B cell (primary cell): ENCODE measurements around the gene STMN3. TPM values are rescaled to one million over a fixed set of nuclear protein-coding genes. Genes with fewer than 3 reads are reported as not detected.

Experiments
- ATAC-seq: fragments of 200-7000 bp; cut with Tn5 transposase; one replicate; pipeline ENCODE4 v1.10.0; 2021; ENCODE audit warnings: low read depth, mild to moderate bottlenecking, moderate number of reproducible peaks, moderate library complexity
- CTCF ChIA-PET: fragments of 350-600 bp; sonication (Branson Sonifier 250); formaldehyde crosslinking; loops from one replicate; lab custom pipeline; 2021; ENCODE audit warnings: antibody characterized with exemption, inconsistent platforms; lab: Charles Lee
- POLR2A ChIA-PET: fragments of 350-600 bp; sonication (Branson Sonifier 250); formaldehyde crosslinking; loops from one replicate; lab custom pipeline; 2021; ENCODE audit warnings: antibody characterized with exemption; lab: Charles Lee
- DNase-seq: peaks from one replicate; pipeline ENCODE4 v3.0.0; 2013
- H2AFZ ChIP-seq: 2 replicates; pipeline ENCODE4 v1.6.1; 2012; ENCODE audit warnings: mild to moderate bottlenecking, low read depth, low read length; ENCODE audit not compliant: insufficient read depth, poor library complexity, severe bottlenecking
- H3K27ac ChIP-seq, 2 donors: 1 replicate in 1 of 2; 2 replicates in 1 of 2; pipeline ENCODE4 v1.5.1; 2012 to 2013; ENCODE audit warnings: low read length in 2 of 2, mild to moderate bottlenecking in 2 of 2, moderate library complexity in 1 of 2
- H3K27me3 ChIP-seq, 4 experiments: fragments of 200-600 bp in 1 of 4; sonication (generic) in 1 of 4; replicated peaks in 1 of 4; 1 replicate in 2 of 4; 2 replicates in 2 of 4; pipeline versions ENCODE4 v1.6.1 to v1.7.0; 2013 to 2016; ENCODE audit warnings: low read length in 3 of 4, mild to moderate bottlenecking in 2 of 4, mixed read lengths in 1 of 4, moderate library complexity in 1 of 4; ENCODE audit not compliant: insufficient read depth in 4 of 4, control insufficient read depth in 3 of 4; ENCODE audit errors: control extremely low read depth in 1 of 4
- H3K36me3 ChIP-seq, 2 experiments: replicated peaks in 1 of 2; 1 replicate in 1 of 2; 2 replicates in 1 of 2; pipeline versions ENCODE4 v1.6.1 to v1.7.1; 2013; ENCODE audit warnings: low read length in 1 of 2; ENCODE audit not compliant: insufficient read depth in 2 of 2, control insufficient read depth in 1 of 2; ENCODE audit errors: control extremely low read depth in 1 of 2, extremely low read depth in 1 of 2
- H3K4me1 ChIP-seq, 2 donors: fragments of 200-600 bp in 1 of 2; sonication (generic) in 1 of 2; 1 replicate in 1 of 2; 2 replicates in 1 of 2; pipeline versions ENCODE4 v1.5.1 to v1.6.1; 2013 to 2017; ENCODE audit warnings: low read length in 2 of 2; ENCODE audit not compliant: control insufficient read depth in 2 of 2, insufficient read depth in 2 of 2
- H3K4me2 ChIP-seq: replicated peaks from 2 replicates; pipeline ENCODE3; 2012; ENCODE audit warnings: mild to moderate bottlenecking, low read depth, low read length; ENCODE audit not compliant: poor library complexity, severe bottlenecking
- H3K4me3 ChIP-seq, 5 experiments: fragments of 200-600 bp in 1 of 5; sonication (generic) in 1 of 5; 1 replicate in 3 of 5; 2 replicates in 2 of 5; pipeline versions ENCODE4 v1.5.1 to v1.7.0; 2011 to 2016; ENCODE audit warnings: low read length in 4 of 5, mild to moderate bottlenecking in 4 of 5, low read depth in 2 of 5, control low read depth in 1 of 5, moderate library complexity in 1 of 5; ENCODE audit not compliant: insufficient read depth in 1 of 5; ENCODE audit errors: control extremely low read depth in 1 of 5, extremely low read depth in 1 of 5
- H3K79me2 ChIP-seq: fragments of 200-600 bp; sonication (generic); one replicate; pipeline ENCODE4 v1.6.0; 2016; ENCODE audit warnings: low read length; ENCODE audit not compliant: control insufficient read depth, insufficient read depth
- H3K9ac ChIP-seq: fragments of 200-600 bp; sonication (generic); 2 replicates; pipeline ENCODE4 v1.6.1; 2017; ENCODE audit warnings: mild to moderate bottlenecking, low read length, moderate library complexity
- H3K9me3 ChIP-seq, 3 donors: one replicate each; pipeline versions ENCODE4 v1.6.1 to v1.7.1; 2013; ENCODE audit warnings: low read length in 2 of 3; ENCODE audit not compliant: control insufficient read depth in 2 of 3, insufficient read depth in 1 of 3; ENCODE audit errors: control extremely low read depth in 1 of 3
- H4K20me1 ChIP-seq: 2 replicates; pipeline ENCODE4 v1.6.0; 2012; ENCODE audit warnings: mild to moderate bottlenecking, low read length; ENCODE audit not compliant: insufficient read depth, control insufficient read depth, poor library complexity, severe bottlenecking
- H3K27ac Mint-ChIP-seq: one replicate; pipeline ENCODE4 v1.8.0; 2021; ENCODE audit warnings: mixed read lengths
- H3K27me3 Mint-ChIP-seq: one replicate; pipeline ENCODE4 v1.8.0; 2021; ENCODE audit warnings: mixed read lengths
- H3K4me1 Mint-ChIP-seq: one replicate; pipeline ENCODE4 v1.8.0; 2021; ENCODE audit warnings: mixed read lengths
- H3K4me3 Mint-ChIP-seq: one replicate; pipeline ENCODE4 v1.8.0; 2021; ENCODE audit warnings: mixed read lengths
- H3K9me3 Mint-ChIP-seq: one replicate; pipeline ENCODE4 v1.8.0; 2022; ENCODE audit warnings: mixed read lengths; ENCODE audit not compliant: insufficient read depth
- EZH2 ChIP-seq: IDR thresholded peaks from 2 replicates; pipeline ENCODE4 v1.6.1; 2012; ENCODE audit warnings: borderline replicate concordance, low read depth, mild to moderate bottlenecking, moderate library complexity, low read length; ENCODE audit not compliant: insufficient read depth, poor library complexity, severe bottlenecking
- WGBS: methylation state at CpG from one replicate; pipeline ENCODE4 v1.1.5; 2013; ENCODE audit warnings: missing lambda C conversion rate; ENCODE audit not compliant: insufficient coverage; 5-methylcytosine and 5-hydroxymethylcytosine counted together
- intact Hi-C: fragments of 100-400 bp; cut with micrococcal nuclease; formaldehyde crosslinking; loops from one replicate; pipeline ENCODE4 v1.10.0; 2022
- polyA plus RNA-seq: library from polyadenylated mRNA; depleted of rRNA; stranded (reverse); fragments of >200 nt; gene quantifications from 2 replicates; pipeline ENCODE4 v1.2.3, GENCODE V29; 2012
- total RNA-seq, 2 donors: library from RNA; stranded (reverse); fragments of 120-200 nt in 1 of 2; gene quantifications; 1 replicate in 1 of 2; 2 replicates in 1 of 2; pipeline versions ENCODE4 v1.2.3 to v1.2.4, GENCODE V29; 2013 to 2022
- TF ChIP-seq, protein P1 (sequence below): fragments of 200-600 bp; IDR thresholded peaks from one replicate; pipeline ENCODE4 v1.8.0; 2022; ENCODE audit warnings: antibody characterized with exemption, mild to moderate bottlenecking

Gene STMN3
- total and polyA plus RNA-seq, 2 donors (not counting 1 experiment from before 2014, with no cell fraction given), result 35.0 to 59.4 TPM

GRCh38 chr20:63679799-63680305, 26.6 kb upstream of the STMN3 start:
- Histone ChIP-seq H3K4me2 (no peak overlapping the region), H3K36me3 (peaks cover 0 to 6% of the 10 kb centered on the region in 2 experiments), H3K27ac (no peak overlapping the region), H3K4me1 (no peaks in the 10 kb centered on the region), H2AFZ (no peak overlapping the region), H3K9ac (no peak overlapping the region), H4K20me1 (no peaks in the 10 kb centered on the region), H3K9me3 (no peaks in the 10 kb centered on the region), H3K79me2 (no peaks in the 10 kb centered on the region), H3K27me3 (no peaks in the 10 kb centered on the region), H3K4me3 (no peak overlapping the region)
- Mint-ChIP-seq H3K4me3 (no peak overlapping the region), H3K4me1 (no peaks in the 10 kb centered on the region), H3K27ac (no peak overlapping the region), H3K27me3 (no peaks in the 10 kb centered on the region), H3K9me3 (no peaks in the 10 kb centered on the region)
- TF ChIP-seq, protein P1, sequence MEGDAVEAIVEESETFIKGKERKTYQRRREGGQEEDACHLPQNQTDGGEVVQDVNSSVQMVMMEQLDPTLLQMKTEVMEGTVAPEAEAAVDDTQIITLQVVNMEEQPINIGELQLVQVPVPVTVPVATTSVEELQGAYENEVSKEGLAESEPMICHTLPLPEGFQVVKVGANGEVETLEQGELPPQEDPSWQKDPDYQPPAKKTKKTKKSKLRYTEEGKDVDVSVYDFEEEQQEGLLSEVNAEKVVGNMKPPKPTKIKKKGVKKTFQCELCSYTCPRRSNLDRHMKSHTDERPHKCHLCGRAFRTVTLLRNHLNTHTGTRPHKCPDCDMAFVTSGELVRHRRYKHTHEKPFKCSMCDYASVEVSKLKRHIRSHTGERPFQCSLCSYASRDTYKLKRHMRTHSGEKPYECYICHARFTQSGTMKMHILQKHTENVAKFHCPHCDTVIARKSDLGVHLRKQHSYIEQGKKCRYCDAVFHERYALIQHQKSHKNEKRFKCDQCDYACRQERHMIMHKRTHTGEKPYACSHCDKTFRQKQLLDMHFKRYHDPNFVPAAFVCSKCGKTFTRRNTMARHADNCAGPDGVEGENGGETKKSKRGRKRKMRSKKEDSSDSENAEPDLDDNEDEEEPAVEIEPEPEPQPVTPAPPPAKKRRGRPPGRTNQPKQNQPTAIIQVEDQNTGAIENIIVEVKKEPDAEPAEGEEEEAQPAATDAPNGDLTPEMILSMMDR, result no peak
- no peak for TF ChIP-seq EZH2
- no peak for ATAC-seq
- WGBS, result 95% methylated on average over 19 of the region's 19 CpGs
- intact Hi-C loops, result no loop called here
- ChIA-PET CTCF (interaction anchor here (0.7 kb wide), 1 partner anchor 463 kb away, joined by 3 read pairs; no protein-coding TSS in a partner anchor), POLR2A (no interaction called here)
- DNase-seq, result no peak

- Histone ChIP-seq H3K9me3 (no peaks in the 10 kb centered on the region), H3K36me3 (peaks cover 0 to 7% of the 10 kb centered on the region in 2 experiments), H2AFZ (no peak overlapping the region), H3K4me3 (no peak overlapping the region), H3K79me2 (no peaks in the 10 kb centered on the region), H4K20me1 (no peaks in the 10 kb centered on the region), H3K27ac (no peak overlapping the region), H3K9ac (no peak overlapping the region), H3K27me3 (no peaks in the 10 kb centered on the region), H3K4me1 (no peaks in the 10 kb centered on the region), H3K4me2 (no peak overlapping the region)
- Mint-ChIP-seq H3K27me3 (no peaks in the 10 kb centered on the region), H3K27ac (no peak overlapping the region), H3K4me3 (no peak overlapping the region), H3K9me3 (no peaks in the 10 kb centered on the region), H3K4me1 (no peaks in the 10 kb centered on the region)
- intact Hi-C loops, result no loop called here
- DNase-seq, result no peak
- POLR2A ChIA-PET, result no interaction called here
- no peak for TF ChIP-seq EZH2
- TF ChIP-seq, protein P1, result no peak
- CTCF ChIA-PET, result no interaction called here
- no peak for ATAC-seq
- 94% methylated on average over 37 of the region's 38 CpGs for WGBS
Measured at GRCh38 chr20:63678667-63679465, 25.6 kb upstream of the STMN3 start.
